Brain microvascular endothelial cell (primary cell): ENCODE data around the gene ZDHHC11.
"Not testable (repeated sequence)": the region's sequence is repeated elsewhere in the genome, so short reads cannot be mapped to it uniquely, and the experiment has no call there.

Experiments
- DNase-seq: peaks from one replicate; pipeline ENCODE4 v3.0.0-alpha.2; 2020
- H3K27ac ChIP-seq: fragments of 250-450 bp; sonication (Bioruptor Pico); 2 replicates; pipeline ENCODE4 v1.5.1; 2020; ENCODE audit warnings: mild to moderate bottlenecking, moderate library complexity
- H3K27me3 ChIP-seq: fragments of 250-450 bp; sonication (Bioruptor Pico); replicated peaks from 2 replicates; pipeline ENCODE4 v1.5.1; 2020; ENCODE audit warnings: mild to moderate bottlenecking
- H3K36me3 ChIP-seq: fragments of 250-450 bp; sonication (Bioruptor Pico); replicated peaks from 2 replicates; pipeline ENCODE4 v1.5.1; 2020; ENCODE audit warnings: mild to moderate bottlenecking
- H3K4me3 ChIP-seq: 2 replicates; pipeline ENCODE4 v1.5.1; 2011; ENCODE audit warnings: low read depth, mild to moderate bottlenecking, control low read depth, low read length, moderate library complexity
- in situ Hi-C: cut with HindIII; loops from 2 replicates; pipeline ENCODE4 v1.10.0; 2017; ENCODE audit warnings: low sequenced_read_pairs, low pct_ligation_motif_present
- TF ChIP-seq, protein P1 (sequence below): IDR thresholded peaks from 2 replicates; pipeline ENCODE4 v1.5.1; 2011; ENCODE audit warnings: low read depth, mild to moderate bottlenecking, moderate library complexity, low read length, control low read depth, inconsistent platforms; ENCODE audit errors: missing control alignments

The ZDHHC11 gene

DNA sequence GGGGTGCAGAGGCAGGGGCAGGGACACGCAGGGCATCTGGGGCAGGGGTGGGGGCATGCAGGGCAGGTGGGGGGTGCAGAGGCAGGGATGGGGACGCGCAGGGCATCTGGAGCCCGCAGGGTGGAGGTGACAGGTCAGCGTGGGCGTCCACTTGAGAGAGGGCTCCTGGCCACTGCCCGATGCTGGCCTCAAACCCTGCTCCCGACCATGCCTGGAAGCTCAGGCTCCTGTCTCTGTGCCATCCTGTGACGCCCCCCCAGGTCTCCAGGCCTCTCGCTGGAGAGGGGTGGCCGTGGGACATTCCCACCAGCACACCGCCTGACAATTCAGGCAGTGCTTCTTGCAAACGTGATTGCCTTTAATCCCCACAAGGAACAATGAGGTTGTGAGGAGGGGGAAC lies 99.3 kb downstream of the ZDHHC11 start:
- no peak overlapping the region for H3K4me3 ChIP-seq
- no peak overlapping the region for H3K27ac ChIP-seq
- no peaks in the 10 kb centered on the region for H3K36me3 ChIP-seq
- no peaks in the 10 kb centered on the region for H3K27me3 ChIP-seq
- in situ Hi-C loops = no loop called here
- no peak for DNase-seq
- TF ChIP-seq, protein P1, sequence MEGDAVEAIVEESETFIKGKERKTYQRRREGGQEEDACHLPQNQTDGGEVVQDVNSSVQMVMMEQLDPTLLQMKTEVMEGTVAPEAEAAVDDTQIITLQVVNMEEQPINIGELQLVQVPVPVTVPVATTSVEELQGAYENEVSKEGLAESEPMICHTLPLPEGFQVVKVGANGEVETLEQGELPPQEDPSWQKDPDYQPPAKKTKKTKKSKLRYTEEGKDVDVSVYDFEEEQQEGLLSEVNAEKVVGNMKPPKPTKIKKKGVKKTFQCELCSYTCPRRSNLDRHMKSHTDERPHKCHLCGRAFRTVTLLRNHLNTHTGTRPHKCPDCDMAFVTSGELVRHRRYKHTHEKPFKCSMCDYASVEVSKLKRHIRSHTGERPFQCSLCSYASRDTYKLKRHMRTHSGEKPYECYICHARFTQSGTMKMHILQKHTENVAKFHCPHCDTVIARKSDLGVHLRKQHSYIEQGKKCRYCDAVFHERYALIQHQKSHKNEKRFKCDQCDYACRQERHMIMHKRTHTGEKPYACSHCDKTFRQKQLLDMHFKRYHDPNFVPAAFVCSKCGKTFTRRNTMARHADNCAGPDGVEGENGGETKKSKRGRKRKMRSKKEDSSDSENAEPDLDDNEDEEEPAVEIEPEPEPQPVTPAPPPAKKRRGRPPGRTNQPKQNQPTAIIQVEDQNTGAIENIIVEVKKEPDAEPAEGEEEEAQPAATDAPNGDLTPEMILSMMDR = no peak

GRCh38 chr5:750226-750625 lies 100.6 kb downstream of the ZDHHC11 start:
- in situ Hi-C loops, H3K36me3 ChIP-seq, H3K4me3 ChIP-seq, H3K27me3 ChIP-seq, DNase-seq, H3K27ac ChIP-seq: not testable (repeated sequence)

DNA sequence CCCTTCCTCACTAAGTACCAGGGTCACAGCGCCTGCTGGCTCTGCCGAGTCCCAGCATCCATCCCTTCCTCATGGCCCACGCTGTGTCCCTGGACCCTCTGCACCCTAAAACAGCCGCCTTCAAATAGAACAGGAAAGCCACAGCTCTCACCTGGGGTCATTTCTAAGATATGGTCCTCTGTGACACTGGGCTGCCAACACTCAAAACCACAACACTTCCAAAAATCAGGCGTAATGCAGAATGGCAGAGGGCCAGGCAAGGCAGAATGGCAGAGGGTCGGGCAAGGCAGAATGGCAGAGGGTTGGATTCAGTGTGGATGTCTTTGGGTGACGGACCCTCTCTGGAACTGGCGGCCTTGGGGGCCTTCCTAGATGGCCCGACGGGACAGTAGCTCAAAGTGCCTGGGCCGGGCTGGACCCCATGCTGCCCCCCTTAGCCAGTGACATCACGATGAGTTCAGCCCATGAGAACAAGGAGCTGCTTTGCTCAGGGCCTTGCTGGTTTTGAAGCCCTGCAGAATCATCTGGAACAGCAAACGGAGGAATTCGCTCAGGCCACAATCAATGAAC lies 101.6 kb downstream of the ZDHHC11 start:
- Histone ChIP-seq H3K36me3 (no peaks in the 10 kb centered on the region), H3K27ac (no peak overlapping the region), H3K4me3 (no peak overlapping the region), H3K27me3 (no peaks in the 10 kb centered on the region)
- DNase-seq = no peak
- in situ Hi-C loops = no loop called here
- TF ChIP-seq, protein P1 = no peak

GRCh38 chr5:748011-748980 lies 102.5 kb downstream of the ZDHHC11 start:
- H3K27ac ChIP-seq, DNase-seq, H3K27me3 ChIP-seq, H3K4me3 ChIP-seq, H3K36me3 ChIP-seq, in situ Hi-C loops: not testable (repeated sequence)

DNA sequence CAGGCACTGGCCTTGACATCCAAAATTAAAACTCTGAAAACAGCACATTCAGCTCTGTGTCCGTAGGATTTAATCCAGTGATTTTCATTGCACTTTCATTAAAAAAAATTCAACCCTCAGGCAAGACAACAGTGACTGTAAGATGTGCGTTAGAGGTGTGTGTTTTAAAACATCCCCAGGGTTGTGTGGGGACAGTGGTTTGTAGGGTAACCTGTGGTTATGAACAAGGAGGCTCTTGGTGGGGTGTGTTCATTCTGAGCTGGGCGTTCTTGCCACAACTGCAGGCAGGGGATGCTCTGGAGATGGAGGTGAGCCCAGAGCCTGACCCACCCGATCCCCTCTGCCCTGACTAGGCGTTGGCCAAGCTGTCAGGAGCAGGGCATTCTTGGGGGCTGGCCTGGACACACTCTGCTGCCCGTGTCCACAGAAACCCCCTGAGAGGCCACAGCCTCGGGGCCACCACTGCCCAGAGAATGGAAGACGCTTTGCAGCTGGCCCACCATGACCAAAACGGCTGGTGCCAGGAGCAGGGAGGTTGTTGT lies 103.4 kb downstream of the ZDHHC11 start:
- H3K36me3 ChIP-seq, in situ Hi-C loops, H3K27ac ChIP-seq, DNase-seq, H3K27me3 ChIP-seq, H3K4me3 ChIP-seq: not testable (repeated sequence)

DNA sequence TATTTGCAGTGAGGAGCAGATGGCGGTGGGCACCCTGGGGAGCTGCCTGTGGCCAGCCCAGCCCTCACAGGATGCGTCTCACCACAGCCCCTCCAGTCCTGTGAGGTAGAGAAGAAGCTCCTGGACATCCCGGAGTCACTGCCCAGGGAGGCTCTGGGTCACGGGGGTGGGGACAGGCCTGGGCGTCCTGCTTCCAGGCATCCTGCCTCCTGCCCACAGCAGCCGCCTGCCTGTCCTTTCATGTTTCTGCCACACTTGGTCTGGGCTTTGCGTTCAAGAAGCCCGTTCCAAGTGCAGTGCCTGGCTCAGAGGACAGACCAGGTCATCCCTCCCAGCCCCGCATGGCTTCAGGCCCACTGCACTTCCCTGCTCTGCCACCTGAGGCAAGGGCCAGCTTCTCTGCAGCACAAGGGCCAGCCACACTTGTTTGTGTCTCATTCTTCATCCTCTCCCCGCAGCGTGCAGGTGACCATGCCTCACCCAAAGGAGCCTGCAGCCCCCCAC lies 104.5 kb downstream of the ZDHHC11 start:
- TF ChIP-seq, protein P1 = no peak
- DNase-seq = no peak
- Histone ChIP-seq H3K36me3 (no peaks in the 10 kb centered on the region), H3K27ac (no peak overlapping the region), H3K4me3 (no peak overlapping the region), H3K27me3 (no peaks in the 10 kb centered on the region)
- in situ Hi-C loops = no loop called here
